OCI-LY7 (cell line): Measurements from ENCODE around the gene PLXDC2.

Experiments used
- CTCF ChIP-seq: fragments of 200-600 bp; sonication (generic); conservative IDR thresholded peaks from 2 replicates; pipeline ENCODE4 v1.5.1; 2014; ENCODE audit warnings: mild to moderate bottlenecking, antibody characterized with exemption, low read length, moderate library complexity, mixed read lengths
- EZH2phosphoT487 ChIP-seq: fragments of 200-600 bp; sonication (generic); IDR thresholded peaks from 2 replicates; pipeline ENCODE4 v1.6.1; 2018; ENCODE audit warnings: low read depth, borderline replicate concordance, mild to moderate bottlenecking, mixed run types, antibody characterized with exemption, low read length, moderate library complexity, mixed read lengths

- no peak for TF ChIP-seq CTCF
- TF ChIP-seq EZH2phosphoT487 = no peak
Measured at GRCh38 chr10:20195076-20195475, 378.8 kb downstream of the PLXDC2 start.
